GM12891 (cell line): ENCODE measurements around the gene PAIP2.

ENCODE experiments used
- PAX5 ChIP-seq: IDR thresholded peaks from 2 replicates; pipeline ENCODE4 v1.6.1; 2011; ENCODE audit warnings: low read length, moderate library complexity, mild to moderate bottlenecking; ENCODE audit not compliant: insufficient read depth, severe bottlenecking
- POLR2A ChIP-seq: IDR thresholded peaks from 2 replicates; pipeline ENCODE4 v1.6.1; 2011; ENCODE audit warnings: low read depth, low read length, control low read depth
- POU2F2 ChIP-seq: IDR thresholded peaks from 2 replicates; pipeline ENCODE4 v1.6.1; 2011; ENCODE audit warnings: low read depth, mild to moderate bottlenecking, control low read depth, low read length, moderate library complexity

DNA sequence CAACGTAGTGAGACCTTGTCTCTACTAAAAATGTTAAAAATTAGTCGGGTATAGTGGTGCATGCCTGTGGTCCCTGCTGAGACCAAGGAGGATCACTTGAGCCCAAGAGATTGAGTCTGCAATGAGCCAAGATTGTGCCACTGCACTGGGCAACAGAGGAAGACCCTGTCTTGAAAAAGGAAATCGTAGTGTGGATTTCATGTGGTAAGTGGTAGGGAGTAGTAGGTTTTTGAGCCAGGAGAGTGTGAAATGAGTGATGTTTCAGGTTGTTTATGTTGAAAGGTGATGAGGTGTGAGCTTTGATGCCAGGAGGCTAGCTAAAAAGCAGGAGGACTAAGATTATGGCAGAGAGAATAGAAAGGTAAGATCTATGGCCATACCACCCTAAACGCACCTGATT is 42.2 kb upstream of the PAIP2 start:
- TF ChIP-seq POLR2A (peak; percentile 33; the same call in 1 of the 2 replicates), POU2F2 (no peak), PAX5 (no peak)
